Body of pancreas (tissue), 4 donors: ENCODE data around the gene PLEKHG5.

Experiments used
- POLR2A ChIP-seq, 3 donors: fragments of 450-650 bp; IDR thresholded peaks; one replicate each; pipeline ENCODE4 v1.6.1; 2016; ENCODE audit warnings: antibody characterized with exemption in 3 of 3, mild to moderate bottlenecking in 2 of 3
- TF ChIP-seq, protein P1 (sequence below), 7 experiments: fragments of 450-650 bp in 4 of 7; fragments of 200-600 bp in 3 of 7; sonication (generic) in 3 of 7; IDR thresholded peaks; one replicate each; pipeline ENCODE4 v1.5.1; 2016 to 2019; ENCODE audit warnings: antibody characterized with exemption in 7 of 7

DNA sequence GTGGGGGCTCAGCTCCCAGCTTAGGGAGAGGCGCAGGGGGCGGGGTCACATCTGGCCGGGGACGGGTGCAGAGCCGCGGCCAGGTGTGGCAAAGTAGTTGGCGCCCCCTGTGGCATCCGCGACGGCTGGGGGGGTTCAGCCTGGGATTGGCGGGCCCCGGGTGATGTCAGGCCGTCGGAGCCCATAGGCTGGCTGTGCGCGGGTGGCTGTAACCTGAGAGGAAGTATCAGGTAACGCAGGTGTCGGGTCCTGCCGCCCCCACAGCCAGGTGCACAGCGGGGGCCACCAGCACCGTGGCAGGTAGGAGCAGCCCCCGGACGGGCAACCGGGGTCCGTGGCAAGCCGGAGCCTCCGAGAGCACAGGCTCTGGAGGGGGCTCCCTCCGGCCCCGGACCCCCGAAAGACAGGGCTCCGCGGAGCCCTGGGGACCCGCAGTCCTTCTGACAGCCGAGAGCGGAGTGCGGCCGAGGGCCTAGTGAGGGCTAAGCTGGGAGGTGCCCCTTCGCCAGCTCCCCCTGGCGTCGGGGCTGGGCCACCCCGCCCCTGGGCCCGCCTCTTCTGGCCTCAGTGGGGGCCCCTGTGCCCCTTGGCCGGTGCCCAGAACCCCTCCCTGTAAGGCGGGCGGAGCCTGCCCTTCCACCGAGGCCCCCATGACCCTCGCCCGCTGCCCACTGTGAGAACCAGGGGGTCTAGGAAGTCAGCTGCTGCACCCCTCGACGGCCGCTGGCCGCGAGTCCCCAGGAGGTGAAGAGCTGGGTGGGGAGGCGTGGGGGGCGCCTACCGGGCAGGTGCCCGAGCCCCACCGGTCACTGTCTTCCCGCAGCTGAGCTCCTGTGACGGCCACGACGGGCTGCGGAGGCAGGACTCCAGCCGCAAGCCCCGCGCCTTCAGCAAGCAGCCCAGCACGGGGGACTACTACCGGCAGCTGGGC, 43.4 kb downstream of the PLEKHG5 start:
- TF ChIP-seq, protein P1, sequence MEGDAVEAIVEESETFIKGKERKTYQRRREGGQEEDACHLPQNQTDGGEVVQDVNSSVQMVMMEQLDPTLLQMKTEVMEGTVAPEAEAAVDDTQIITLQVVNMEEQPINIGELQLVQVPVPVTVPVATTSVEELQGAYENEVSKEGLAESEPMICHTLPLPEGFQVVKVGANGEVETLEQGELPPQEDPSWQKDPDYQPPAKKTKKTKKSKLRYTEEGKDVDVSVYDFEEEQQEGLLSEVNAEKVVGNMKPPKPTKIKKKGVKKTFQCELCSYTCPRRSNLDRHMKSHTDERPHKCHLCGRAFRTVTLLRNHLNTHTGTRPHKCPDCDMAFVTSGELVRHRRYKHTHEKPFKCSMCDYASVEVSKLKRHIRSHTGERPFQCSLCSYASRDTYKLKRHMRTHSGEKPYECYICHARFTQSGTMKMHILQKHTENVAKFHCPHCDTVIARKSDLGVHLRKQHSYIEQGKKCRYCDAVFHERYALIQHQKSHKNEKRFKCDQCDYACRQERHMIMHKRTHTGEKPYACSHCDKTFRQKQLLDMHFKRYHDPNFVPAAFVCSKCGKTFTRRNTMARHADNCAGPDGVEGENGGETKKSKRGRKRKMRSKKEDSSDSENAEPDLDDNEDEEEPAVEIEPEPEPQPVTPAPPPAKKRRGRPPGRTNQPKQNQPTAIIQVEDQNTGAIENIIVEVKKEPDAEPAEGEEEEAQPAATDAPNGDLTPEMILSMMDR (IDR thresholded peaks at IDR 0.05), result no peak
- TF ChIP-seq POLR2A (IDR thresholded peaks at IDR 0.05), result no peak
